Measurements from ENCODE around the gene DHX30. TPM values are rescaled to one million over a fixed set of nuclear protein-coding genes. Genes with fewer than 3 reads are reported as not detected.

DHX30 gene
- total and polyA plus RNA-seq, 2 of the 4 experiments (the other 2 are of a cell fraction) = 55.6 to 57.2 TPM

DNA sequence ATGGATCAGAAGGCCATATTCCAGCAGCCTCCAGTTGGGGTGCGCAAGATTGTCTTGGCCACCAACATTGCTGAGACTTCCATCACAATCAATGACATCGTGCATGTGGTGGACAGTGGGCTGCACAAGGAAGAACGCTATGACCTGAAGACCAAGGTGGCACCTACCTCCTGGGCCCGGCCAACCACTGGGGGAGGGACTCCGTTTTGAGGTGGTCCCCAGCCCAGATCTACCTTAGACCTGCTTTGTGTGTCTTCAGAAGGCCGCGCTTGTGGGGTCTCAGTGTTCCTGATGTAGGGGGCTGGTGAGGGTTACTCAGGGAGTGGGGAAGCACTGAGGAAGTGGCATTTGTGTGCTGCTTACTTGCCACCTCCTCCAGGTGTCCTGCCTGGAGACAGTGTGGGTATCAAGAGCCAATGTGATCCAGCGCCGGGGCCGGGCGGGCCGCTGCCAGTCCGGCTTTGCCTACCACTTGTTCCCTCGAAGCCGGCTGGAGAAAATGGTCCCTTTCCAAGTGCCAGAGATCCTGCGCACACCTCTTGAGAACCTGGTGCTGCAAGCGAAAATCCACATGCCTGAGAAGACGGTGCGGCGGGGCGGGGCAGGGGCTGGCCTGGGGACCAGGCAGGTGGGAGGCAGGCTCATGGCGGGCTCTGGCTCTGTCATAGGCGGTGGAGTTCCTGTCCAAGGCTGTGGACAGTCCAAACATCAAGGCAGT is 45.0 kb downstream of the DHX30 start:
- H2BK5ac ChIP-seq (ENCODE audit: low read depth, low read length, poor library complexity, severe bottlenecking) = no peak overlapping the region
- H3K4me2 ChIP-seq (ENCODE audit: low read depth, low read length) = no peak overlapping the region
- no peak overlapping the region for H3K14ac ChIP-seq (replicated peaks; ENCODE audit: low read depth, low read length)
- DNase-seq = no peak
- WGBS, 2 experiments (ENCODE audit: extremely low coverage in 2 of 2, insufficient read length in 1 of 2) = 95% methylated on average over 14 of the region's 23 CpGs; no CpG with 5 or more reads in 1 of the 2 experiments
- H3K23ac ChIP-seq (ENCODE audit: low read depth, low read length) = no peak overlapping the region
- H2BK120ac ChIP-seq (ENCODE audit: low read depth, low read length) = no peak overlapping the region
- no peak overlapping the region for H3K9ac ChIP-seq (ENCODE audit: low read depth, low read length)
- H3K27me3 ChIP-seq (ENCODE audit: control insufficient read depth, insufficient read depth, low read length) = no peaks in the 10 kb centered on the region
- TF ChIP-seq RCOR1 (IDR thresholded peaks at IDR 0.05; ENCODE audit: insufficient replicate concordance, low read length) = no peak
- no peak for TF ChIP-seq MXI1 (IDR thresholded peaks at IDR 0.05; ENCODE audit: borderline replicate concordance, low read depth, low read length)
- no peak for TF ChIP-seq MAZ (IDR thresholded peaks at IDR 0.05; ENCODE audit: borderline replicate concordance, low read depth, low read length)
- no peak for TF ChIP-seq RFX5 (IDR thresholded peaks at IDR 0.05; ENCODE audit: low read depth, low read length)
- no peak for TF ChIP-seq BHLHE40 (IDR thresholded peaks at IDR 0.05; ENCODE audit: low read depth, low read length)
- TF ChIP-seq, protein P1, sequence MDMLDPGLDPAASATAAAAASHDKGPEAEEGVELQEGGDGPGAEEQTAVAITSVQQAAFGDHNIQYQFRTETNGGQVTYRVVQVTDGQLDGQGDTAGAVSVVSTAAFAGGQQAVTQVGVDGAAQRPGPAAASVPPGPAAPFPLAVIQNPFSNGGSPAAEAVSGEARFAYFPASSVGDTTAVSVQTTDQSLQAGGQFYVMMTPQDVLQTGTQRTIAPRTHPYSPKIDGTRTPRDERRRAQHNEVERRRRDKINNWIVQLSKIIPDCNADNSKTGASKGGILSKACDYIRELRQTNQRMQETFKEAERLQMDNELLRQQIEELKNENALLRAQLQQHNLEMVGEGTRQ (IDR thresholded peaks at IDR 0.05; ENCODE audit: low read depth, low read length) = no peak
- intact Hi-C loops (cut with micrococcal nuclease) (no loop called here), in situ Hi-C loops (cut with MboI; ENCODE audit: low sequenced_read_pairs) (no loop called here), dilution Hi-C loops (cut with HindIII; ENCODE audit: low sequenced_read_pairs, unreplicated experiment) (no loop called here)
- no peak for ATAC-seq (ENCODE audit: low read depth)
- H4K20me1 ChIP-seq (ENCODE audit: insufficient read depth, low read length) = peaks cover 71% of the 10 kb centered on the region
- H3K4me3 ChIP-seq (ENCODE audit: insufficient read depth, low read depth, low read length) = no peak overlapping the region
- no peak overlapping the region for H2AK5ac ChIP-seq (ENCODE audit: low read depth, low read length)
- H2AFZ ChIP-seq (replicated peaks; ENCODE audit: low read length, poor library complexity) = peak overlapping the region; percentile 6
- no peak overlapping the region for H4K91ac ChIP-seq (ENCODE audit: insufficient read depth, low read depth, low read length)
- H3K4ac ChIP-seq (ENCODE audit: low read depth, low read length) = no peak overlapping the region
- BruUV-seq (replicated peaks) = no TSS peak
- peaks cover 4% of the 10 kb centered on the region; the same call in 1 of the 2 replicates for H3K9me1 ChIP-seq (ENCODE audit: insufficient read depth, low read length)
- H2BK20ac ChIP-seq (ENCODE audit: low read depth, low read length) = no peak overlapping the region
- H3K36me3 ChIP-seq (ENCODE audit: control insufficient read depth, insufficient read depth, low read length) = peaks cover 94% of the 10 kb centered on the region
- no peak overlapping the region for H4K8ac ChIP-seq (ENCODE audit: low read depth in 2 of 2, low read length in 2 of 2)
- CTCF ChIA-PET = no interaction called here
- H3K79me1 ChIP-seq (ENCODE audit: low read depth in 1 of 2, low read length in 2 of 2) = peaks cover 0 to 13% of the 10 kb centered on the region in 2 experiments; a peak in 3 of 4 replicates
- H3K4me1 ChIP-seq (ENCODE audit: control insufficient read depth, insufficient read depth, low read length) = peaks cover 2% of the 10 kb centered on the region; the same call in 1 of the 2 replicates
- no peaks in the 10 kb centered on the region for H3K9me3 ChIP-seq (ENCODE audit: control insufficient read depth, insufficient read depth, low read length)
- H2BK15ac ChIP-seq (ENCODE audit: low read depth, low read length) = no peak overlapping the region
- no peak overlapping the region for H3K56ac ChIP-seq (ENCODE audit: extremely low read depth, insufficient read depth, low read length)
- no peak overlapping the region for H3K18ac ChIP-seq (ENCODE audit: low read depth, low read length)
- H3K27ac ChIP-seq (ENCODE audit: insufficient read depth, low read length) = no peak overlapping the region
- H4K5ac ChIP-seq (ENCODE audit: low read depth, low read length) = no peak overlapping the region
- H2AK9ac ChIP-seq (replicated peaks; ENCODE audit: low read depth, low read length, poor library complexity) = no peak overlapping the region
- POLR2A ChIA-PET (ENCODE audit: unreplicated experiment) = no interaction called here

All from IMR-90 (cell line).